HCT116 (cell line): ENCODE results near the gene FAM185A. TPM values are rescaled to one million over a fixed set of nuclear protein-coding genes. Genes with fewer than 3 reads are reported as not detected.
"Not testable (repeated sequence)": the region's sequence is repeated elsewhere in the genome, so short reads cannot be mapped to it uniquely, and the experiment has no call there.

ENCODE experiments used
- ATAC-seq: fragments of 200-7000 bp; cut with Tn5 transposase; 2 replicates; pipeline ENCODE4 v1.9.1; 2020; ENCODE audit warnings: mild to moderate bottlenecking, moderate library complexity
- BruUV-seq: library from RNA; stranded (reverse); fragments of 400-500 nt; replicated peaks from 2 replicates; lab custom pipeline; 2021; lab: Mats Ljungman, UMichigan
- CTCF ChIA-PET: fragments of 300-600 bp; sonication (Branson Sonifier 250); formaldehyde crosslinking; loops from one replicate; lab custom pipeline; 2021; ENCODE audit warnings: antibody characterized with exemption; lab: Charles Lee
- POLR2A ChIA-PET: fragments of 300-600, 350-600 bp; sonication (Branson Sonifier 250); formaldehyde crosslinking; loops from one replicate; lab custom pipeline; 2021; ENCODE audit warnings: antibody characterized with exemption; lab: Charles Lee
- RAD21 ChIA-PET, 2 experiments: fragments of 300-600 bp; sonication (Branson Sonifier 250); formaldehyde crosslinking; loops; one replicate each; lab custom pipeline; 2023; ENCODE audit warnings: low total read pairs in 2 of 2; ENCODE audit not compliant: uncharacterized antibody in 2 of 2, unreplicated experiment in 2 of 2, low non-redundant PET in 1 of 2; lab: Charles Lee
- DNase-seq: peaks from one replicate; pipeline ENCODE4 v3.0.0-alpha.2; 2010; ENCODE audit warnings: low read depth, low spot score
- H2AFZ ChIP-seq: fragments of 200-600 bp; shearing (Covaris generic), sonication (generic); 2 replicates; pipeline ENCODE4 v1.6.1; 2017; ENCODE audit warnings: low read depth, mixed run types, mixed read lengths, antibody characterized with exemption, low read length; ENCODE audit not compliant: poor library complexity, severe bottlenecking
- H3K27ac ChIP-seq: 2 replicates; pipeline ENCODE4 v1.5.1; 2012; ENCODE audit warnings: low read depth, low read length
- H3K27me3 ChIP-seq: fragments of 200-600 bp; sonication (generic); 2 replicates; pipeline ENCODE4 v1.6.1; 2016; ENCODE audit warnings: mixed run types, low read length, mixed read lengths; ENCODE audit not compliant: insufficient read depth
- H3K36me3 ChIP-seq, 2 experiments: fragments of 200-500 bp in 1 of 2; fragments of 200-600 bp in 1 of 2; sonication (Bioruptor generic) in 1 of 2; sonication (generic) in 1 of 2; 2 replicates each; pipeline versions ENCODE4 v1.5.1 to v1.6.1; 2014 to 2016; ENCODE audit warnings: low read length in 2 of 2, inconsistent platforms in 1 of 2, mixed read lengths in 1 of 2, mixed run types in 1 of 2; ENCODE audit not compliant: insufficient read depth in 2 of 2, control insufficient read depth in 1 of 2
- H3K4me1 ChIP-seq, 2 experiments: fragments of 200-600 bp in 1 of 2; sonication (generic) in 1 of 2; 2 replicates each; pipeline versions ENCODE4 v1.5.1 to v1.6.1; 2012 to 2017; ENCODE audit warnings: low read length in 2 of 2, inconsistent platforms in 1 of 2, mild to moderate bottlenecking in 1 of 2, mixed read lengths in 1 of 2, mixed run types in 1 of 2, moderate library complexity in 1 of 2; ENCODE audit not compliant: insufficient read depth in 2 of 2, control insufficient read depth in 1 of 2
- H3K4me2 ChIP-seq: fragments of 200-600 bp; sonication (generic); 2 replicates; pipeline ENCODE4 v1.6.1; 2017; ENCODE audit warnings: mixed run types, low read length, mixed read lengths
- H3K4me3 ChIP-seq, 2 experiments: fragments of 200-600 bp in 1 of 2; sonication (generic) in 1 of 2; replicated peaks in 1 of 2; 2 replicates each; pipeline ENCODE4 v1.5.1; 2011 to 2016; ENCODE audit warnings: low read length in 2 of 2, control low read depth in 1 of 2, low read depth in 1 of 2, mild to moderate bottlenecking in 1 of 2, mixed read lengths in 1 of 2, mixed run types in 1 of 2
- H3K79me2 ChIP-seq: fragments of 200-600 bp; sonication (generic); 2 replicates; pipeline ENCODE4 v1.6.1; 2017; ENCODE audit warnings: mild to moderate bottlenecking, mixed run types, low read length, moderate library complexity, mixed read lengths; ENCODE audit not compliant: insufficient read depth
- H3K9ac ChIP-seq: fragments of 200-600 bp; sonication (generic); 2 replicates; pipeline ENCODE4 v1.6.1; 2016; ENCODE audit warnings: low read length, mixed read lengths
- H3K9me2 ChIP-seq: fragments of 200-600 bp; sonication (generic), shearing (Covaris generic); 2 replicates; pipeline ENCODE4 v1.6.1; 2017; ENCODE audit warnings: mixed run types, mild to moderate bottlenecking, moderate library complexity; ENCODE audit not compliant: insufficient read depth
- H3K9me3 ChIP-seq, 2 experiments: fragments of 200-500 bp in 1 of 2; fragments of 200-600 bp in 1 of 2; sonication (Bioruptor generic) in 1 of 2; sonication (generic) in 1 of 2; 2 replicates each; pipeline ENCODE4 v1.6.1; 2014 to 2017; ENCODE audit warnings: low read length in 2 of 2, mixed read lengths in 2 of 2, inconsistent platforms in 1 of 2, low read depth in 1 of 2, mild to moderate bottlenecking in 1 of 2, mixed run types in 1 of 2, moderate library complexity in 1 of 2; ENCODE audit not compliant: control insufficient read depth in 1 of 2, insufficient read depth in 1 of 2
- H4K20me1 ChIP-seq: fragments of 200-600 bp; sonication (generic), shearing (Covaris generic); 2 replicates; pipeline ENCODE4 v1.6.1; 2017; ENCODE audit warnings: mixed run types, mild to moderate bottlenecking, moderate library complexity; ENCODE audit not compliant: insufficient read depth
- intact Hi-C: fragments of 100-400 bp; cut with micrococcal nuclease; formaldehyde crosslinking; loops from 2 replicates; pipeline ENCODE4 v1.10.0; 2022
- total RNA-seq: library from RNA; stranded (reverse); gene quantifications from one replicate; pipeline ENCODE4 v1.2.1, GENCODE V29; 2021; ENCODE audit not compliant: unreplicated experiment

The FAM185A gene
- total RNA-seq, 1 experiment from 2014 or later, result 8.0 TPM

DNA sequence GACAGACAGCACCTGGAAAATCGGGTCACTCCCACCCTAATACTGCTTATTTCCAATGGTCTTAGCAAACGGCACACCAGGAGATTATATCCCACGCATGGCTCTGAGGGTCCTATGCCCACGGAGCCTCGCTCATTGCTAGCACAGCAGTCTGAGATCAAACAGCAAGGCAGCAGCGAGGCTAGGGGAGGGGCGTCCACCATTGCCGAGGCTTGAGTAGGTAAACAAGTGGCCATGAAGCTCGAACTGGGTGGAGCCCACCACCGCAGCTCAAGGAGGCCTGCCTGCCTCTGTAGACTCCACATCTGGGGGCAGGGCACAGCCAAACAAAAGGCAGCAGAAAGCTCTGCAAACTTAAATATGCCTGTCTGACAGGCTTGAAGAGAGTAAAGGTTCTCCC, 32.1 kb downstream of the FAM185A start:
- H3K9ac ChIP-seq, H3K9me3 ChIP-seq, RAD21 ChIA-PET, H3K27me3 ChIP-seq, H3K27ac ChIP-seq, H3K79me2 ChIP-seq, H3K4me1 ChIP-seq, H3K9me2 ChIP-seq, H2AFZ ChIP-seq, H3K4me2 ChIP-seq, H3K36me3 ChIP-seq, BruUV-seq, ATAC-seq, POLR2A ChIA-PET, intact Hi-C loops, H4K20me1 ChIP-seq, DNase-seq, H3K4me3 ChIP-seq, CTCF ChIA-PET: not testable (repeated sequence)

DNA sequence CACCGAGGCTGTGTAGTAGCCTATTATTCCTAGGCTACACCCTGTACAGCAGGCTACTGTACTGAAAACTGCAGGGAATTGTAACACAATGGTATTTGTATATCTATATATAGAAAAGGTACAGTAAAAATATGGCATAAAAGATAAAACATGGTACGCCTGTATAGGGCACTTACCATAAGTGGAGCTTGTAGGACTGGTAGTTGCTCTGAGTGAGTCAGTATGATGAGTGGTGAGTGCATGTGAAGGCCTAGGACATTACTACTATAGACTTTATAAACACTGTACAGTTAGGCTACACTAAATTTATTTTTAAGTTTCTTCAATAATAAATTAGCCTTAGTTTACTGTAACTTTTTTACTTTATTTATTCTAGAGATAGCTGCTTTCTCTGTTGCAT, 40.0 kb downstream of the FAM185A start:
- BruUV-seq, RAD21 ChIA-PET: not testable (repeated sequence)

DNA sequence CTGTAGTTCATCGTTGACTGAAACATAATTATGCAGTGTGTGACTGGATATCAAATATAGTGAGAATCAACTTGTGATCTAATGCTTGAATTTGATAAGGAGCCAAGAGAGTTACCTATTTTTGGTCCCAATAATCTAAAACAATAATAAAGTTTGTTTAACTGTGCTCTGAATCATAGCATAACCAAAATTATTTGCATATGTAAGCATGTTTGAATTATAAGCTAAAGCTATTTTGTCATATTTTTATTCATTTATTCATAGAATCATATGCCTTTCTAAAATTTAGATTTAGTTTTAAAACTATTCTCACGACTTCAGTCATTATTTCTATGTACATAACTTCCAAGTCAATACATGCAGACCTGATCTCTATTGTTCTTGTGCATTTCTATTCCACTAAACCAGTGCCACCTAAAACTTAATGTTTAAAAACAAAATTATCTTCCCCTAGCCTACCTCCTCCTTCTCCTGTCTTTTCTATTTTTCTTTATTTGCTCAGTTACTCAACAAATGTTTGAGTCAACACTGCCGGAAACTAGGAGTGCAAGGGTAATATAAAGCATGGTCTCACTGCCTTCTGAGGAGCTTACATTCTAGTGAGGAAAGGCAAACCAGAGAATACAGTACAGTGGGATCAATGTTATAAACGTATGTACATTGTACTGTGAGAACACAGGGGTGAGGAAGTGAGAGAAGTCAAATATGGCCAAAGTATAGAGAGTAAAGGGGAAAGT, 41.7 kb downstream of the FAM185A start:
- CTCF ChIA-PET, H3K27me3 ChIP-seq, H3K79me2 ChIP-seq, RAD21 ChIA-PET, H3K4me2 ChIP-seq, H3K9me2 ChIP-seq, H3K27ac ChIP-seq, intact Hi-C loops, H4K20me1 ChIP-seq, DNase-seq, BruUV-seq, POLR2A ChIA-PET, H3K4me3 ChIP-seq, H2AFZ ChIP-seq, H3K9ac ChIP-seq, H3K36me3 ChIP-seq, H3K4me1 ChIP-seq, ATAC-seq, H3K9me3 ChIP-seq: not testable (repeated sequence)

More for the DNA sequence above, 40.0 kb downstream of the FAM185A start:
- ATAC-seq, H2AFZ ChIP-seq, H3K9me2 ChIP-seq, POLR2A ChIA-PET, H3K36me3 ChIP-seq, H3K4me3 ChIP-seq, H3K4me2 ChIP-seq, H3K4me1 ChIP-seq, CTCF ChIA-PET, H3K9ac ChIP-seq, H3K9me3 ChIP-seq, DNase-seq, H3K79me2 ChIP-seq, H4K20me1 ChIP-seq, H3K27me3 ChIP-seq, H3K27ac ChIP-seq, intact Hi-C loops: not testable (repeated sequence)

DNA sequence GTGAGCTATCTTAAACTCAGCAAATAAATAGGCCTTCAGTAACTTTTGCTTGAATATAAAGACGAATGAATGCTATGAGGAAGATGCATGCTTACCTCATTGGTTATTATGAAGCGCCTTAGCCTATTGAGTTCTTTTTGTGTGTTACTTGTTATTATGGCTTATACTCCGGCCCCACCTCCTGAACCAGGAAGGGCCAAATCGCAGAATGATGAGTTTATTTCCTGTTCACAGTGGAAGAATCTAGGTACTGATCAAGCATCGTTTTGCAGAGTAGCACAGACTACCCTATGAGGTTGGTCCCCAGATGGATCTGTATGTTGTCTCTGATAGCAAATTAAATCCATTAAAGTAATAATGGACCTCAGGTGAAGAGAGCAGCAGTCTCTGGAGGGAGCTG, 42.6 kb downstream of the FAM185A start:
- DNase-seq, H3K4me1 ChIP-seq, H3K4me2 ChIP-seq, H3K27me3 ChIP-seq, H2AFZ ChIP-seq, BruUV-seq, H3K79me2 ChIP-seq, H3K9ac ChIP-seq, H3K36me3 ChIP-seq, CTCF ChIA-PET, ATAC-seq, H4K20me1 ChIP-seq, H3K4me3 ChIP-seq, H3K27ac ChIP-seq, H3K9me2 ChIP-seq, POLR2A ChIA-PET, RAD21 ChIA-PET, intact Hi-C loops, H3K9me3 ChIP-seq: not testable (repeated sequence)
